Endothelial cell of umbilical vein (primary cell): Measurements from ENCODE around the gene RMC1. TPM values are rescaled to one million over a fixed set of nuclear protein-coding genes. Genes with fewer than 3 reads are reported as not detected.

Experiments used
- BruUV-seq: library from RNA; stranded (reverse); fragments of 400-500 nt; replicated peaks from 2 replicates; lab custom pipeline; 2021; lab: Mats Ljungman, UMichigan
- CTCF ChIA-PET: fragments of 300-600, 350-600 bp; sonication (Branson Sonifier 250); formaldehyde crosslinking; loops from one replicate; lab custom pipeline; 2021; ENCODE audit warnings: antibody characterized with exemption, inconsistent platforms; lab: Charles Lee
- POLR2A ChIA-PET: fragments of 300-600, 350-600 bp; sonication (Branson Sonifier 250); formaldehyde crosslinking; loops from one replicate; lab custom pipeline; 2021; ENCODE audit warnings: antibody characterized with exemption, inconsistent platforms; lab: Charles Lee
- DNase-seq: peaks from one replicate; pipeline ENCODE4 v3.0.0-alpha.2; 2011; ENCODE audit warnings: low read depth, low spot score
- FAIRE-seq: peaks from 2 replicates; lab custom pipeline; 2011; peaks lifted over from hg19 to GRCh38; lab: Jason Lieb, UNC
- H2AFZ ChIP-seq: 2 replicates; pipeline ENCODE4 v1.6.0; 2012; ENCODE audit warnings: low read depth, low read length, control low read depth, inconsistent platforms
- H3K27ac ChIP-seq: 2 replicates; pipeline ENCODE4 v1.5.1; 2011; ENCODE audit warnings: low read depth, mild to moderate bottlenecking, control low read depth, low read length, moderate library complexity; ENCODE audit not compliant: insufficient read depth
- H3K27me3 ChIP-seq, 2 experiments: 2 replicates each; pipeline versions ENCODE4 v1.6.0 to v1.6.1; 2011; ENCODE audit warnings: low read length in 2 of 2, mixed read lengths in 1 of 2; ENCODE audit not compliant: control insufficient read depth in 2 of 2, insufficient read depth in 2 of 2
- H3K36me3 ChIP-seq, 2 experiments: 2 replicates in 1 of 2; 3 replicates in 1 of 2; pipeline ENCODE4 v1.5.1; 2011; ENCODE audit warnings: low read length in 2 of 2, mild to moderate bottlenecking in 1 of 2, moderate library complexity in 1 of 2; ENCODE audit not compliant: control insufficient read depth in 2 of 2, insufficient read depth in 2 of 2; ENCODE audit errors: extremely low read depth in 1 of 2
- H3K4me1 ChIP-seq: 3 replicates; pipeline ENCODE4 v1.5.1; 2011; ENCODE audit warnings: mild to moderate bottlenecking, low read length; ENCODE audit not compliant: control insufficient read depth, insufficient read depth; ENCODE audit errors: extremely low read depth
- H3K4me2 ChIP-seq: 2 replicates; pipeline ENCODE4 v1.6.1; 2011; ENCODE audit warnings: low read length, control low read depth, mixed read lengths; ENCODE audit not compliant: insufficient read depth
- H3K4me3 ChIP-seq, 3 experiments: fragments of 200-600 bp in 1 of 3; sonication (generic), shearing (Covaris generic) in 1 of 3; replicated peaks in 1 of 3; 2 replicates each; pipeline ENCODE4 v1.5.1; 2011 to 2016; ENCODE audit warnings: control low read depth in 3 of 3, low read length in 3 of 3, mild to moderate bottlenecking in 2 of 3, inconsistent platforms in 1 of 3, low read depth in 1 of 3, moderate library complexity in 1 of 3; ENCODE audit not compliant: insufficient read depth in 1 of 3
- H3K79me2 ChIP-seq: 2 replicates; pipeline ENCODE4 v1.6.0; 2012; ENCODE audit warnings: low read length, inconsistent platforms; ENCODE audit not compliant: control insufficient read depth, insufficient read depth
- H3K9ac ChIP-seq: replicated peaks from 2 replicates; pipeline ENCODE3; 2011; ENCODE audit warnings: low read length, control low read depth; ENCODE audit not compliant: insufficient read depth; ENCODE audit errors: extremely low read depth
- H3K9me1 ChIP-seq: replicated peaks from 3 replicates; pipeline ENCODE4 v1.6.0; 2011; ENCODE audit warnings: mild to moderate bottlenecking, low read length; ENCODE audit not compliant: control insufficient read depth, insufficient read depth; ENCODE audit errors: extremely low read depth
- H3K9me3 ChIP-seq: replicated peaks from 2 replicates; pipeline ENCODE4 v1.5.1; 2012; ENCODE audit warnings: low read length, inconsistent platforms; ENCODE audit not compliant: control insufficient read depth, insufficient read depth
- H4K20me1 ChIP-seq: replicated peaks from 2 replicates; pipeline ENCODE3; 2011; ENCODE audit warnings: mild to moderate bottlenecking, low read length; ENCODE audit not compliant: control insufficient read depth, insufficient read depth; ENCODE audit errors: extremely low read depth
- EZH2 ChIP-seq: IDR thresholded peaks from 2 replicates; pipeline ENCODE4 v1.6.1; 2012; ENCODE audit warnings: borderline replicate concordance, low read depth, mild to moderate bottlenecking, moderate library complexity, low read length, inconsistent platforms; ENCODE audit not compliant: severe bottlenecking
- FOS ChIP-seq: IDR thresholded peaks from 2 replicates; pipeline ENCODE4 v1.6.1; 2011; ENCODE audit warnings: mild to moderate bottlenecking, low read length, moderate library complexity, borderline replicate concordance; ENCODE audit not compliant: insufficient read depth
- GATA2 ChIP-seq: IDR thresholded peaks from 2 replicates; pipeline ENCODE4 v1.7.0; 2011; ENCODE audit warnings: low read depth, mild to moderate bottlenecking, moderate library complexity, mixed read lengths, low read length; ENCODE audit not compliant: insufficient read length, insufficient read depth
- JUN ChIP-seq: IDR thresholded peaks from 2 replicates; pipeline ENCODE4 v1.6.1; 2011; ENCODE audit warnings: borderline replicate concordance, low read depth; ENCODE audit not compliant: insufficient read length, insufficient read depth
- MYC ChIP-seq: IDR thresholded peaks from one replicate; pipeline ENCODE4 v1.6.1; 2011; ENCODE audit warnings: mild to moderate bottlenecking, low read depth, low read length
- POLR2A ChIP-seq: IDR thresholded peaks from 2 replicates; pipeline ENCODE4 v1.6.1; 2012; ENCODE audit warnings: low read depth, mild to moderate bottlenecking, control low read depth, low read length
- POLR2AphosphoS5 ChIP-seq: IDR thresholded peaks from 2 replicates; pipeline ENCODE4 v1.6.1; 2012; ENCODE audit warnings: low read depth, mild to moderate bottlenecking, control low read depth, low read length, moderate library complexity; ENCODE audit not compliant: insufficient read depth
- dilution Hi-C: fragments of 300-500 bp; cut with MboI; formaldehyde crosslinking; loops from one replicate; pipeline ENCODE4 v1.15.0; 2019; ENCODE audit warnings: low sequenced_read_pairs; ENCODE audit not compliant: extremely low pct_ligation_motif_present
- intact Hi-C: fragments of 100-400 bp; cut with micrococcal nuclease; formaldehyde crosslinking; loops from one replicate; pipeline ENCODE4 v1.10.0; 2022
- polyA plus RNA-seq, 4 experiments: library from polyadenylated mRNA; depleted of rRNA in 3 of 4; stranded (reverse) in 3 of 4; unstranded in 1 of 4; fragments of >200 nt; gene quantifications; 2 replicates each; pipeline versions ENCODE4 v1.2.1 to v1.2.3, GENCODE V29; 2011 to 2012; ENCODE audit warnings: missing spikeins in 1 of 4
- total RNA-seq: library from RNA; stranded (reverse); gene quantifications from 2 replicates; pipeline ENCODE4 v1.2.3, GENCODE V29; 2021
- TF ChIP-seq, protein P1 (sequence below): IDR thresholded peaks from 2 replicates; pipeline ENCODE4 v1.6.1; 2011; ENCODE audit not compliant: insufficient read depth, insufficient read length
- TF ChIP-seq, protein P2 (sequence below), 2 donors: IDR thresholded peaks; 1 replicate in 1 of 2; 2 replicates in 1 of 2; pipeline ENCODE4 v1.5.1; 2011; ENCODE audit warnings: low read length in 2 of 2, mild to moderate bottlenecking in 2 of 2, moderate library complexity in 2 of 2, control low read depth in 1 of 2, inconsistent platforms in 1 of 2, low read depth in 1 of 2; ENCODE audit not compliant: insufficient read depth in 1 of 2; ENCODE audit errors: extremely low read depth in 1 of 2

The RMC1 gene
- total and polyA plus RNA-seq, 2 donors (not counting 3 experiments of a cell fraction or from before 2014, with no cell fraction given) = 26.2 to 29.7 TPM

DNA sequence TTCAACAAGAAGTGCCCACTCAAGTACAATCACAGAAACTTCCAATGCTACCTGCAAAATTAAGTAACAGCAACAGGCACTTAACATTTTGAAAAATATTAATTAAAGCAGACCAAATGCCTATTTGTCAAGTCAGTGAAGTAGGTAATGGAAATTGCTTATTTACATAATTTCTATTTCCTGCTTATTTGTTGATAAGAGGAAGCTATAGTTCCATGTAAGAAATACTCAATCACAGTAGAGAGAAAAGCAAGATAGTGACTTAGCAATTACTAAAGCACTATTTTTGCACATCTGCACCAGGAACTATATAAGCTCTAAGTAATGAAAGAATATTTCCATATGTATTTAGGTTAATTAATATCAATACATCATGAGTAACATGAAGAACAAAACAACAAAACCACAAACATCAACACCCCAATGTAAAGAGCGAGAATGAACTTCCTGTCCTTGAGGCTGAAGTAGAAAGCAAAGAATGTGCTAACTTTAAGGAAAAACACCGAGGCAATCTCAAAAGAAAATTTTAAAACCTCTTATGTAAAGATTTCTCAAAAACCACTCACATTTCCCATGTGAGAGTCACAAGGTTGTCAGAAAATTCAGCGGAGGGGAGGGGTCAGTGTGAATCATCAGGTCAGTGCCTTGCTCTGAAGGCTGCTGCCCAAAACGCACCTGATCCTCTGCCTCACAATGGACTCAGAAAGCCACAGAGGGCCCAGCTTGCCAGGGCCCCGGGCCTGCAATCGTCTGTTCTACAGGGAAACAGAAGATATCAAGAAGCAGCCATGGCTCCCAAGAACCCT is 70.5 kb downstream of the RMC1 start:
- TF ChIP-seq EZH2 (no peak), MYC (no peak), POLR2AphosphoS5 (no peak), JUN (no peak), GATA2 (no peak), FOS (no peak), POLR2A (no peak)
- TF ChIP-seq, protein P1, sequence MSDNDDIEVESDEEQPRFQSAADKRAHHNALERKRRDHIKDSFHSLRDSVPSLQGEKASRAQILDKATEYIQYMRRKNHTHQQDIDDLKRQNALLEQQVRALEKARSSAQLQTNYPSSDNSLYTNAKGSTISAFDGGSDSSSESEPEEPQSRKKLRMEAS = no peak
- TF ChIP-seq, protein P2, sequence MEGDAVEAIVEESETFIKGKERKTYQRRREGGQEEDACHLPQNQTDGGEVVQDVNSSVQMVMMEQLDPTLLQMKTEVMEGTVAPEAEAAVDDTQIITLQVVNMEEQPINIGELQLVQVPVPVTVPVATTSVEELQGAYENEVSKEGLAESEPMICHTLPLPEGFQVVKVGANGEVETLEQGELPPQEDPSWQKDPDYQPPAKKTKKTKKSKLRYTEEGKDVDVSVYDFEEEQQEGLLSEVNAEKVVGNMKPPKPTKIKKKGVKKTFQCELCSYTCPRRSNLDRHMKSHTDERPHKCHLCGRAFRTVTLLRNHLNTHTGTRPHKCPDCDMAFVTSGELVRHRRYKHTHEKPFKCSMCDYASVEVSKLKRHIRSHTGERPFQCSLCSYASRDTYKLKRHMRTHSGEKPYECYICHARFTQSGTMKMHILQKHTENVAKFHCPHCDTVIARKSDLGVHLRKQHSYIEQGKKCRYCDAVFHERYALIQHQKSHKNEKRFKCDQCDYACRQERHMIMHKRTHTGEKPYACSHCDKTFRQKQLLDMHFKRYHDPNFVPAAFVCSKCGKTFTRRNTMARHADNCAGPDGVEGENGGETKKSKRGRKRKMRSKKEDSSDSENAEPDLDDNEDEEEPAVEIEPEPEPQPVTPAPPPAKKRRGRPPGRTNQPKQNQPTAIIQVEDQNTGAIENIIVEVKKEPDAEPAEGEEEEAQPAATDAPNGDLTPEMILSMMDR (IDR thresholded peaks at IDR 0.05; ENCODE audit: extremely low read depth in 1 of 2, insufficient read depth in 1 of 2, low read depth in 1 of 2, low read length in 2 of 2) = no peak
- Histone ChIP-seq H4K20me1 (no peaks in the 10 kb centered on the region), H3K9me1 (no peaks in the 10 kb centered on the region), H3K27ac (no peak overlapping the region), H2AFZ (no peak overlapping the region), H3K27me3 (no peaks in the 10 kb centered on the region), H3K4me2 (no peak overlapping the region), H3K9me3 (no peaks in the 10 kb centered on the region), H3K4me1 (peaks cover 12% of the 10 kb centered on the region), H3K79me2 (peaks cover 30% of the 10 kb centered on the region), H3K9ac (no peak overlapping the region), H3K36me3 (peaks cover 0 to 3% of the 10 kb centered on the region in 2 experiments), H3K4me3 (no peak overlapping the region)
- POLR2A ChIA-PET = no interaction called here
- BruUV-seq = no TSS peak
- intact Hi-C loops = no loop called here
- FAIRE-seq (no peak), DNase-seq (peak; percentile 25)
- CTCF ChIA-PET = interaction anchor here (1.1 kb wide), 1 partner anchor 12 kb away, joined by 3 read pairs; no protein-coding TSS in a partner anchor
- dilution Hi-C loops = no loop called here
